ENCODE results near the gene CD207.
"Not testable (repeated sequence)": the region's sequence is repeated elsewhere in the genome, so short reads cannot be mapped to it uniquely, and the experiment has no call there.

The CD207 gene

GRCh38 chr2:70835643-70836042, at the start of gene CD207:
Gene CD207, minus strand, starts transcription at chr2:70835816. Its CDS starts 40 bp downstream, at chr2:70835776.
- DNase-seq (ENCODE audit: extremely low read depth, low read depth), result no peak
- TF ChIP-seq CTCF (IDR thresholded peaks at IDR 0.05; ENCODE audit: low read depth, low read length, missing control alignments), result no peak
- no peak within 1 kb of the TSS for H3K4me3 ChIP-seq (replicated peaks; ENCODE audit: low read depth, low read length)

GRCh38 chr2:70878543-70878942, 42.9 kb upstream of the CD207 start:
- H3K4me3 ChIP-seq (replicated peaks; ENCODE audit: low read depth, low read length); DNase-seq (ENCODE audit: extremely low read depth, low read depth): not testable (repeated sequence)

GRCh38 chr2:70876138-70876537, 40.5 kb upstream of the CD207 start:
- H3K4me3 ChIP-seq (replicated peaks; ENCODE audit: low read depth, low read length); DNase-seq (ENCODE audit: extremely low read depth, low read depth): not testable (repeated sequence)

- TF ChIP-seq CTCF (IDR thresholded peaks at IDR 0.05; ENCODE audit: low read depth, low read length, missing control alignments), result no peak
- H3K4me3 ChIP-seq (replicated peaks; ENCODE audit: low read depth, low read length), result no peak overlapping the region
- DNase-seq (ENCODE audit: extremely low read depth, low read depth), result no peak
Observed at GRCh38 chr2:70873541-70873940, 37.9 kb upstream of the CD207 start.

- peak; percentile 72 for TF ChIP-seq CTCF (IDR thresholded peaks at IDR 0.05; ENCODE audit: low read depth, low read length, missing control alignments)
- no peak overlapping the region for H3K4me3 ChIP-seq (replicated peaks; ENCODE audit: low read depth, low read length)
- DNase-seq (ENCODE audit: extremely low read depth, low read depth), result peak; percentile 36
Observed at GRCh38 chr2:70871398-70872211, 36.0 kb upstream of the CD207 start.

- H3K4me3 ChIP-seq (replicated peaks; ENCODE audit: low read depth, low read length), result no peak overlapping the region
- TF ChIP-seq CTCF (IDR thresholded peaks at IDR 0.05; ENCODE audit: low read depth, low read length, missing control alignments), result no peak
- DNase-seq (ENCODE audit: extremely low read depth, low read depth), result no peak
Observed at GRCh38 chr2:70870790-70871189, 35.2 kb upstream of the CD207 start.

GRCh38 chr2:70868970-70869369, 33.4 kb upstream of the CD207 start:
- DNase-seq (ENCODE audit: extremely low read depth, low read depth), result no peak
- no peak for TF ChIP-seq CTCF (IDR thresholded peaks at IDR 0.05; ENCODE audit: low read depth, low read length, missing control alignments)
- H3K4me3 ChIP-seq (replicated peaks; ENCODE audit: low read depth, low read length), result no peak overlapping the region

Measured in HFF-Myc (cell line).